GM12878 (cell line): ENCODE measurements around the gene FEV. TPM values are rescaled to one million over a fixed set of nuclear protein-coding genes. Genes with fewer than 3 reads are reported as not detected.

Experiments used
- ATAC-seq: fragments of 200-7000 bp; cut with Tn5 transposase; 3 replicates; pipeline ENCODE4 v1.9.1; 2020; ENCODE audit warnings: mild to moderate bottlenecking, moderate library complexity
- BruUV-seq: library from RNA; stranded (reverse); fragments of 400-500 nt; replicated peaks from 2 replicates; lab custom pipeline; 2021; lab: Mats Ljungman, UMichigan
- CTCF ChIA-PET: fragments of 300-600 bp; sonication (Branson Sonifier 250); formaldehyde crosslinking; extraction: SDS; loops from one replicate; lab custom pipeline; 2021; ENCODE audit warnings: inconsistent platforms; lab: Yijun Ruan, JAX
- POLR2A ChIA-PET: fragments of 350-600 bp; formaldehyde crosslinking; extraction: SDS; loops from one replicate; lab custom pipeline; 2021; ENCODE audit warnings: inconsistent platforms; lab: Charles Lee
- RAD21 ChIA-PET: fragments of 300-600 bp; sonication (Branson Sonifier 250); formaldehyde crosslinking; loops from one replicate; lab custom pipeline; 2023; ENCODE audit warnings: antibody characterized with exemption; ENCODE audit not compliant: unreplicated experiment; lab: Charles Lee
- SMC1A ChIA-PET: fragments of 300-600 bp; sonication (Branson Sonifier 250); formaldehyde crosslinking; loops from one replicate; lab custom pipeline; 2023; ENCODE audit not compliant: unreplicated experiment, uncharacterized antibody; lab: Charles Lee
- DNase-seq: peaks from one replicate; pipeline ENCODE4 v3.0.0-alpha.2; 2011; ENCODE audit warnings: low read depth, low spot score
- FAIRE-seq: peaks from 3 replicates; lab custom pipeline; 2011; peaks lifted over from hg19 to GRCh38; lab: Jason Lieb, UNC
- H2AFZ ChIP-seq: 2 replicates; pipeline ENCODE4 v1.6.0; 2011; ENCODE audit warnings: low read depth, low read length, control low read depth; ENCODE audit not compliant: control insufficient read depth
- H3K27ac ChIP-seq: 2 replicates; pipeline ENCODE4 v1.5.1; 2011; ENCODE audit warnings: control low read depth; ENCODE audit not compliant: control insufficient read depth, insufficient read depth
- H3K27me3 ChIP-seq, 2 experiments: replicated peaks in 1 of 2; 2 replicates each; pipeline versions ENCODE4 v1.6.0 to v1.6.1; 2011; ENCODE audit warnings: low read length in 1 of 2; ENCODE audit not compliant: control insufficient read depth in 2 of 2, insufficient read depth in 2 of 2
- H3K36me3 ChIP-seq, 2 experiments: 2 replicates each; pipeline ENCODE4 v1.5.1; 2011; ENCODE audit warnings: low read length in 1 of 2; ENCODE audit not compliant: control insufficient read depth in 2 of 2, insufficient read depth in 2 of 2
- H3K4me1 ChIP-seq: 2 replicates; pipeline ENCODE4 v1.6.1; 2011; ENCODE audit warnings: mild to moderate bottlenecking, low read length, moderate library complexity, mixed read lengths; ENCODE audit not compliant: control insufficient read depth, insufficient read depth
- H3K4me2 ChIP-seq: 2 replicates; pipeline ENCODE4 v1.6.0; 2011; ENCODE audit warnings: control low read depth; ENCODE audit not compliant: control insufficient read depth, insufficient read depth
- H3K4me3 ChIP-seq: fragments of 200-600 bp; sonication (generic); 2 replicates; pipeline ENCODE4 v1.5.1; 2016
- H3K79me2 ChIP-seq: 2 replicates; pipeline ENCODE4 v1.6.0; 2011; ENCODE audit warnings: low read length; ENCODE audit not compliant: control insufficient read depth, insufficient read depth
- H3K9ac ChIP-seq: 2 replicates; pipeline ENCODE4 v1.8.0; 2011; ENCODE audit warnings: low read length, control low read depth, mixed read lengths; ENCODE audit not compliant: control insufficient read depth, insufficient read depth
- H3K9me3 ChIP-seq: replicated peaks from 3 replicates; pipeline ENCODE4 v1.5.1; 2011; ENCODE audit warnings: mild to moderate bottlenecking, low read length; ENCODE audit not compliant: control insufficient read depth, insufficient read depth
- H4K20me1 ChIP-seq: 2 replicates; pipeline ENCODE4 v1.6.0; 2011; ENCODE audit not compliant: control insufficient read depth, insufficient read depth
- BACH1 ChIP-seq: fragments of 450-650 bp; IDR thresholded peaks from 2 replicates; pipeline ENCODE4 v1.6.1; 2017; ENCODE audit warnings: mild to moderate bottlenecking, borderline replicate concordance
- DPF2 ChIP-seq: fragments of 450-650 bp; IDR thresholded peaks from 2 replicates; pipeline ENCODE4 v1.6.1; 2017; ENCODE audit warnings: mild to moderate bottlenecking
- GABPA ChIP-seq: IDR thresholded peaks from 2 replicates; pipeline ENCODE4 v1.6.1; 2014; ENCODE audit warnings: antibody characterized with exemption, low read depth, mild to moderate bottlenecking, inconsistent platforms
- SIN3A ChIP-seq: IDR thresholded peaks from 2 replicates; pipeline ENCODE4 v1.6.1; 2012; ENCODE audit warnings: low read depth, low read length, improper control_type of control experiment
- TCF12 ChIP-seq: IDR thresholded peaks from 2 replicates; pipeline ENCODE4 v1.6.1; 2011; ENCODE audit warnings: low read depth, mild to moderate bottlenecking, low read length
- YBX1 ChIP-seq: fragments of 450-650 bp; IDR thresholded peaks from 2 replicates; pipeline ENCODE4 v1.6.1; 2016; ENCODE audit warnings: antibody characterized with exemption
- ZNF217 ChIP-seq: fragments of 450-650 bp; IDR thresholded peaks from 2 replicates; pipeline ENCODE4 v1.6.1; 2017; ENCODE audit warnings: antibody characterized with exemption, mild to moderate bottlenecking
- ZNF274 ChIP-seq: IDR thresholded peaks from one replicate; pipeline ENCODE4 v1.8.0; 2011; ENCODE audit not compliant: insufficient read length, insufficient read depth
- WGBS: methylation state at CpG from one replicate; pipeline ENCODE4 v1.1.6; 2016; ENCODE audit warnings: low lambda C conversion rate; ENCODE audit not compliant: insufficient replicate concordance, insufficient coverage; ENCODE audit errors: missing lambda C conversion rate; 5-methylcytosine and 5-hydroxymethylcytosine counted together
- in situ Hi-C: fragments of 300-500 bp; cut with MboI; formaldehyde crosslinking; loops from 9 replicates; pipeline ENCODE4 v1.14.3; 2018; ENCODE audit warnings: mixed read lengths
- intact Hi-C: fragments of 100-400 bp; cut with micrococcal nuclease; formaldehyde crosslinking; loops from one replicate; pipeline ENCODE4 v1.14.2; 2022; ENCODE audit not compliant: unreplicated experiment
- polyA plus RNA-seq, 11 experiments: library from polyadenylated mRNA; depleted of rRNA in 4 of 11; unstranded in 6 of 11; stranded (reverse) in 5 of 11; fragments of >200 nt; fragmentation: Nextera tagmentation in 4 of 11; fragmentation: Illumina TruSeq in 1 of 11; extraction: Ambion mirVana in 4 of 11; extraction: Trizol in 1 of 11; gene quantifications; 1 replicate in 1 of 11; 2 replicates in 10 of 11; pipeline versions ENCODE4 v1.2.1 to v1.2.3, GENCODE V29; 2011 to 2016; ENCODE audit warnings: inconsistent platforms in 2 of 11, missing spikeins in 2 of 11, low read depth in 1 of 11
- total RNA-seq, 4 experiments: library from RNA; depleted of rRNA in 3 of 4; stranded (reverse); fragments of >200 nt in 3 of 4; fragmentation: Illumina TruSeq in 1 of 4; extraction: Trizol in 1 of 4; gene quantifications; 2 replicates each; pipeline versions ENCODE4 v1.2.1 to v1.2.3, GENCODE V29; 2013 to 2021
- TF ChIP-seq, protein P1 (sequence below): fragments of 450-650 bp; formaldehyde crosslinking; IDR thresholded peaks from 2 replicates; pipeline ENCODE4 v1.4.0; 2022; ENCODE audit warnings: mild to moderate bottlenecking, moderate library complexity
- TF ChIP-seq, protein P2 (sequence below): fragments of 450-650 bp; IDR thresholded peaks from 2 replicates; pipeline ENCODE4 v1.6.1; 2018; ENCODE audit warnings: mild to moderate bottlenecking, low read depth, moderate library complexity; ENCODE audit not compliant: partially characterized antibody

The FEV gene
- total and polyA plus RNA-seq, 10 of the 15 experiments (the other 5 are each of a cell fraction or from before 2014, with no cell fraction given): not detected

DNA sequence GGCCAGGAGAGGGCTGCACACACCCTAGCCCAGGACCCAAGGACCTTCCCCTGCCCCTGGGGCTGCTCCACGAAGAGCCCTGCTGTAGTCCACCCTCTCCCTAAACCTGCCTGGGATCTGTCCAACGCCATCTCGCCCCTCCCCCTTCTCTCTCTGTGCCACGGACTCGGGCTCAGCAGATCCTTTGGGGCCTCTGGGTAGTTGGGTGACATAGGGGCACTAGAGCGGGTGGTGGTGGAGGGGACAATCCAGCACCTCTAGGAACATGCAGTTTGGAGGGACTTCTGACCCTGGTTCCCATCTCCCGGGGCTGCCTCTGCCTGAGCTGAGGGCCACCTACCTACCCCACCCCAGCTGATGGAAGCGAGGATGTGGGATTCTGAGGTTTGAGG, 15.6 kb upstream of the FEV start:
- no peak overlapping the region for H3K4me2 ChIP-seq
- H2AFZ ChIP-seq: no peak overlapping the region
- H3K9me3 ChIP-seq: no peaks in the 10 kb centered on the region
- TF ChIP-seq ZNF217: no peak
- SMC1A ChIA-PET: no interaction called here
- DNase-seq: no peak
- BruUV-seq: no TSS peak
- no peak overlapping the region for H3K27ac ChIP-seq
- H3K36me3 ChIP-seq: no peaks in the 10 kb centered on the region
- peaks cover 11 to 22% of the 10 kb centered on the region in 2 experiments for H3K27me3 ChIP-seq
- RAD21 ChIA-PET: no interaction called here
- POLR2A ChIA-PET: no interaction called here
- no peak for FAIRE-seq
- no peaks in the 10 kb centered on the region for H3K4me1 ChIP-seq
- WGBS: 14% methylated on average over 8 of the region's 8 CpGs
- intact Hi-C loops: no loop called here
- H3K79me2 ChIP-seq: no peaks in the 10 kb centered on the region
- no peaks in the 10 kb centered on the region for H4K20me1 ChIP-seq
- CTCF ChIA-PET: no interaction called here
- H3K9ac ChIP-seq: no peak overlapping the region
- no peak overlapping the region for H3K4me3 ChIP-seq
- in situ Hi-C loops: no loop called here
- ATAC-seq: no peak

DNA sequence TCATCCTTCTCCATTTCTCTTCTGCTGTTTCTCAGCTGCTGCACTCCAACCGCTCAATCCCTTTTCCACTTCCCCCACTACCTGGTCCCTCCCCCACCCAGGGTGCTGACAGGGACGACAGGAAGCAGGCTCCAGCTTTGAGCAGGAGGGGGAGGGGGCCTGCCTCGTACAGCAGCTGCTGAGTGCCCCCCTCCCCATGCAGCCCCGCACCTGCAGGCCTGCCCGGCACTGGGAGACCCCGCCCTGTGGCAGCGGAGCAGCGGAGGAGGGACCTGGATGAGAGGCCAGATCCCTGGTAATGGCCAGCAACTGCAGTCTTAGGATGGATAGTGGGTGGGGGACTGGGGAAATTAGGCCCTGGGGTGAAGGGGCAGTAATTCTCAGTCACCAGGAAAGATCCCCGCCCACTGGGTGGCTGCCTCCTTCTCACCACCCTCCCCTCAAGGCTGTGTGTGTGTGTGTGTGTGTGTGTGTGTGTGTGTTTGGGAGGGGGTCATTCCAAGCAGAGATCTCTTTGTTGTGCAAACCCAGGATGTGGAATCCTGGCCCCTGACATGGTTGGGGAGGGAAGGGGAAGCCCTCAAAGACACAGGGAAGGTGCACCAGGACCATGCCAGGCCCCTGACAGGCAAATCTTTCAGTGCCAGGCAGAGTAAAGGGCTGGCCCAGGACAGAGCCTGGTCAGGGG, 15.0 kb upstream of the FEV start:
- FAIRE-seq (no peak), DNase-seq (no peak), ATAC-seq (no peak)
- no peak overlapping the region for H3K4me3 ChIP-seq
- intact Hi-C loops (no loop called here), in situ Hi-C loops (no loop called here)
- no TSS peak for BruUV-seq
- WGBS: 26% methylated on average over 9 of the region's 9 CpGs
- CTCF ChIA-PET: interaction anchor here (0.7 kb wide), 1 partner anchor 1629 kb away, joined by 3 read pairs; no protein-coding TSS in a partner anchor
- no peak overlapping the region for H3K4me2 ChIP-seq
- H3K36me3 ChIP-seq: no peaks in the 10 kb centered on the region
- H3K9ac ChIP-seq: no peak overlapping the region
- H3K27me3 ChIP-seq: peaks cover 13 to 23% of the 10 kb centered on the region in 2 experiments
- RAD21 ChIA-PET: no interaction called here
- POLR2A ChIA-PET: no interaction called here
- no peaks in the 10 kb centered on the region for H3K4me1 ChIP-seq
- H3K27ac ChIP-seq: no peak overlapping the region
- SMC1A ChIA-PET: no interaction called here
- H4K20me1 ChIP-seq: no peaks in the 10 kb centered on the region
- H3K9me3 ChIP-seq: no peaks in the 10 kb centered on the region
- no peak overlapping the region for H2AFZ ChIP-seq
- TF ChIP-seq TCF12 (no peak), ZNF217 (no peak), BACH1 (no peak), SIN3A (no peak), DPF2 (no peak), ZNF274 (no peak), GABPA (no peak), YBX1 (no peak)
- TF ChIP-seq, protein P1, sequence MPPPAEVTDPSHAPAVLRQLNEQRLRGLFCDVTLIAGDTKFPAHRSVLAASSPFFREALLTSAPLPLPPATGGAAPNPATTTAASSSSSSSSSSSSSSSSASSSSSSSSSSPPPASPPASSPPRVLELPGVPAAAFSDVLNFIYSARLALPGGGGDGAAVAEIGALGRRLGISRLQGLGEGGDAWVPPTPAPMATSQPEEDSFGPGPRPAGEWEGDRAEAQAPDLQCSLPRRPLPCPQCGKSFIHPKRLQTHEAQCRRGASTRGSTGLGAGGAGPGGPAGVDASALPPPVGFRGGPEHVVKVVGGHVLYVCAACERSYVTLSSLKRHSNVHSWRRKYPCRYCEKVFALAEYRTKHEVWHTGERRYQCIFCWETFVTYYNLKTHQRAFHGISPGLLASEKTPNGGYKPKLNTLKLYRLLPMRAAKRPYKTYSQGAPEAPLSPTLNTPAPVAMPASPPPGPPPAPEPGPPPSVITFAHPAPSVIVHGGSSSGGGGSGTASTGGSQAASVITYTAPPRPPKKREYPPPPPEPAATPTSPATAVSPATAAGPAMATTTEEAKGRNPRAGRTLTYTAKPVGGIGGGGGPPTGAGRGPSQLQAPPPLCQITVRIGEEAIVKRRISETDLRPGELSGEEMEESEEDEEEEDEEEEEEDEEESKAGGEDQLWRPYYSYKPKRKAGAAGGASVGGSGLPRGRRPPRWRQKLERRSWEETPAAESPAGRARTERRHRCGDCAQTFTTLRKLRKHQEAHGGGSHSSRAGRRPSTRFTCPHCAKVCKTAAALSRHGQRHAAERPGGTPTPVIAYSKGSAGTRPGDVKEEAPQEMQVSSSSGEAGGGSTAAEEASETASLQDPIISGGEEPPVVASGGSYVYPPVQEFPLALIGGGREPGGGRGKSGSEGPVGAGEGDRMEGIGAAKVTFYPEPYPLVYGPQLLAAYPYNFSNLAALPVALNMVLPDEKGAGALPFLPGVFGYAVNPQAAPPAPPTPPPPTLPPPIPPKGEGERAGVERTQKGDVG: no peak
- TF ChIP-seq, protein P2, sequence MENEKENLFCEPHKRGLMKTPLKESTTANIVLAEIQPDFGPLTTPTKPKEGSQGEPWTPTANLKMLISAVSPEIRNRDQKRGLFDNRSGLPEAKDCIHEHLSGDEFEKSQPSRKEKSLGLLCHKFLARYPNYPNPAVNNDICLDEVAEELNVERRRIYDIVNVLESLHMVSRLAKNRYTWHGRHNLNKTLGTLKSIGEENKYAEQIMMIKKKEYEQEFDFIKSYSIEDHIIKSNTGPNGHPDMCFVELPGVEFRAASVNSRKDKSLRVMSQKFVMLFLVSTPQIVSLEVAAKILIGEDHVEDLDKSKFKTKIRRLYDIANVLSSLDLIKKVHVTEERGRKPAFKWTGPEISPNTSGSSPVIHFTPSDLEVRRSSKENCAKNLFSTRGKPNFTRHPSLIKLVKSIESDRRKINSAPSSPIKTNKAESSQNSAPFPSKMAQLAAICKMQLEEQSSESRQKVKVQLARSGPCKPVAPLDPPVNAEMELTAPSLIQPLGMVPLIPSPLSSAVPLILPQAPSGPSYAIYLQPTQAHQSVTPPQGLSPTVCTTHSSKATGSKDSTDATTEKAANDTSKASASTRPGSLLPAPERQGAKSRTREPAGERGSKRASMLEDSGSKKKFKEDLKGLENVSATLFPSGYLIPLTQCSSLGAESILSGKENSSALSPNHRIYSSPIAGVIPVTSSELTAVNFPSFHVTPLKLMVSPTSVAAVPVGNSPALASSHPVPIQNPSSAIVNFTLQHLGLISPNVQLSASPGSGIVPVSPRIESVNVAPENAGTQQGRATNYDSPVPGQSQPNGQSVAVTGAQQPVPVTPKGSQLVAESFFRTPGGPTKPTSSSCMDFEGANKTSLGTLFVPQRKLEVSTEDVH: no peak
- H3K79me2 ChIP-seq: no peaks in the 10 kb centered on the region
